ENCODE data around the gene NCAM1.

NCAM1 gene

DNA sequence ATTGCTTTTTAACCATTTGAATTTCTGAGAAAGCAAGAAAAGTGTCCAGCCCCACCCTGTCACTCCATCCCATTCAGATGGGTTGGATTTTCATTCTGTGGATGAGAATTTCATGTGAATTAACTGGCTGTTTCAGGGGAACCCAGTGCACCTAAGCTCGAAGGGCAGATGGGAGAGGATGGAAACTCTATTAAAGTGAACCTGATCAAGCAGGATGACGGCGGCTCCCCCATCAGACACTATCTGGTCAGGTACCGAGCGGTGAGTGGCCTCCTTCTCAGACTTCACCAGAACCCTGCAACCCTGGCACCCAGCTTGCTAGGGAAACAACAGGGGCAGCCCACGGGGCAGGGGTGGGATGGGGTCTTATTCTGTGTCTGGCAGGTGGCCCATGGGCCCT, 294.5 kb downstream of the NCAM1 start:
- Histone ChIP-seq H3K9ac (ENCODE audit: low read depth, low read length) (no peak overlapping the region), H3K4me2 (ENCODE audit: insufficient read depth, low read length) (no peak overlapping the region), H3K4me3 (ENCODE audit: low read depth in 1 of 2, low read length in 2 of 2) (no peak overlapping the region), H3K79me2 (ENCODE audit: insufficient read depth, low read length) (no peaks in the 10 kb centered on the region), H2AFZ (ENCODE audit: low read depth, low read length) (no peak overlapping the region), H3K27me3 (ENCODE audit: insufficient read depth, low read length, poor library complexity) (no peaks in the 10 kb centered on the region), H3K27ac (ENCODE audit: low read length) (no peak overlapping the region), H3K9me3 (ENCODE audit: insufficient read depth, low read length, severe bottlenecking) (no peaks in the 10 kb centered on the region), H3K4me1 (ENCODE audit: insufficient read depth, low read length) (no peaks in the 10 kb centered on the region), H4K20me1 (ENCODE audit: insufficient read depth, low read length) (no peaks in the 10 kb centered on the region), H3K36me3 (ENCODE audit: insufficient read depth, low read length) (no peaks in the 10 kb centered on the region)
- ATAC-seq (ENCODE audit: insufficient read depth, low read depth): no peak
- DNase-seq: no peak
- TF ChIP-seq, protein P1, sequence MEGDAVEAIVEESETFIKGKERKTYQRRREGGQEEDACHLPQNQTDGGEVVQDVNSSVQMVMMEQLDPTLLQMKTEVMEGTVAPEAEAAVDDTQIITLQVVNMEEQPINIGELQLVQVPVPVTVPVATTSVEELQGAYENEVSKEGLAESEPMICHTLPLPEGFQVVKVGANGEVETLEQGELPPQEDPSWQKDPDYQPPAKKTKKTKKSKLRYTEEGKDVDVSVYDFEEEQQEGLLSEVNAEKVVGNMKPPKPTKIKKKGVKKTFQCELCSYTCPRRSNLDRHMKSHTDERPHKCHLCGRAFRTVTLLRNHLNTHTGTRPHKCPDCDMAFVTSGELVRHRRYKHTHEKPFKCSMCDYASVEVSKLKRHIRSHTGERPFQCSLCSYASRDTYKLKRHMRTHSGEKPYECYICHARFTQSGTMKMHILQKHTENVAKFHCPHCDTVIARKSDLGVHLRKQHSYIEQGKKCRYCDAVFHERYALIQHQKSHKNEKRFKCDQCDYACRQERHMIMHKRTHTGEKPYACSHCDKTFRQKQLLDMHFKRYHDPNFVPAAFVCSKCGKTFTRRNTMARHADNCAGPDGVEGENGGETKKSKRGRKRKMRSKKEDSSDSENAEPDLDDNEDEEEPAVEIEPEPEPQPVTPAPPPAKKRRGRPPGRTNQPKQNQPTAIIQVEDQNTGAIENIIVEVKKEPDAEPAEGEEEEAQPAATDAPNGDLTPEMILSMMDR (IDR thresholded peaks at IDR 0.05; ENCODE audit: borderline replicate concordance, extremely low read depth, low read length, poor library complexity, severe bottlenecking): no peak
- no peak for TF ChIP-seq EZH2 (IDR thresholded peaks at IDR 0.05; ENCODE audit: borderline replicate concordance, low read depth, low read length, severe bottlenecking)

DNA sequence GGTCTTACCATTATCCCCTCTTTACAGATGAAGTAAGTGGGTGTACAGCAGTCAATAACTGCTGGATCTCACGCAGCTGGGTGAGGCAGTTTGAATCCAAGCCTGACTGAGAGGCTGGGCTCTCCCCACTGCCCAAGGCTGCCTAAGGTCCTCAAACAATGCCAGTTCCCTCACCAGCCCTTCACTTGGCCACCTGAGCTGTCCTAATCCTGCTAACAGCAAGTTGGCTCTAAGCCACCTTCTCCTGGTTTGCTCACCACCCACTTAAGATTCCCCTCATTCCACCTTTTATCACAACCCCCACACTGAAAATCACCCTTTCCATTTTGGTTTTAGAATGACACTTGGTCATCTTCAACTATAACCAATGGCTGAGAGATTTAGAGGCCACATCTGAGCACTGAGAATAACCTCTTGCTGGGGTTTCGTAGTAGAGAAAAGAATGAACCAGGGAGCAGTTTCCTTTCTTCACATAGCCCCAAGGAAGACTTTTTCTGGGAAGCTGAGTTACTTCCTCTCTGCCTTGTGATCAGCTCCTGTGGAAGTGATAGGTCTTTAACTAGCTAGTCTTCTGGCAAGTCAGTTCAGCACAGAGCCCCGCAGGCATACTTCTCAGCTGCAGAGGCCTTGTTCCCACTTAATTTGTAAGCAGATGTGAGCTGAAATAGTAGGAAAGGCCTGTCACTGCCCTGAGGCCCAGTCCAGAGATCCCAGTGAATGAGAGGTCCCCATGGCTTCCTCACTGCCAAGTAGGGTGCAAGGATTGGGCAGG, 295.4 kb downstream of the NCAM1 start:
- H3K4me3 ChIP-seq (ENCODE audit: low read depth in 1 of 2, low read length in 2 of 2): no peak overlapping the region
- TF ChIP-seq EZH2 (IDR thresholded peaks at IDR 0.05; ENCODE audit: borderline replicate concordance, low read depth, low read length, severe bottlenecking): no peak
- TF ChIP-seq, protein P1 (IDR thresholded peaks at IDR 0.05; ENCODE audit: borderline replicate concordance, extremely low read depth, low read length, poor library complexity, severe bottlenecking): no peak

DNA sequence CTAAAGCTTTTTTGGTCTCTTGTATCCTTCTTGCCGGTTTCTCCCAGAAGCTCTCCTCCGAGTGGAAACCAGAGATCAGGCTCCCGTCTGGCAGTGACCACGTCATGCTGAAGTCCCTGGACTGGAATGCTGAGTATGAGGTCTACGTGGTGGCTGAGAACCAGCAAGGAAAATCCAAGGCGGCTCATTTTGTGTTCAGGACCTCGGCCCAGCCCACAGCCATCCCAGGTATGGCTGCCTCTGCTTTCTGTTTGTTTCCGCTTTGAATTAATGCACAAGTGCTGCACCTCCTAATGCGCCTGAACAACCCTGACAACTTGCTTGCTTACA, 298.8 kb downstream of the NCAM1 start:
- no peak overlapping the region for H3K9ac ChIP-seq (ENCODE audit: low read depth, low read length)
- ATAC-seq (ENCODE audit: insufficient read depth, low read depth) (no peak), DNase-seq (no peak)
- H3K4me2 ChIP-seq (ENCODE audit: insufficient read depth, low read length): no peak overlapping the region
- no peak overlapping the region for H2AFZ ChIP-seq (ENCODE audit: low read depth, low read length)
- no peaks in the 10 kb centered on the region for H4K20me1 ChIP-seq (ENCODE audit: insufficient read depth, low read length)
- no peak overlapping the region for H3K27ac ChIP-seq (ENCODE audit: low read length)
- no peaks in the 10 kb centered on the region for H3K9me3 ChIP-seq (ENCODE audit: insufficient read depth, low read length, severe bottlenecking)
- no peak for TF ChIP-seq EZH2 (IDR thresholded peaks at IDR 0.05; ENCODE audit: borderline replicate concordance, low read depth, low read length, severe bottlenecking)
- TF ChIP-seq, protein P1 (IDR thresholded peaks at IDR 0.05; ENCODE audit: borderline replicate concordance, extremely low read depth, low read length, poor library complexity, severe bottlenecking): no peak
- H3K4me3 ChIP-seq (ENCODE audit: low read depth in 1 of 2, low read length in 2 of 2): no peak overlapping the region
- H3K4me1 ChIP-seq (ENCODE audit: insufficient read depth, low read length): no peaks in the 10 kb centered on the region
- H3K27me3 ChIP-seq (ENCODE audit: insufficient read depth, low read length, poor library complexity): no peaks in the 10 kb centered on the region
- H3K36me3 ChIP-seq (ENCODE audit: insufficient read depth, low read length): no peaks in the 10 kb centered on the region
- no peaks in the 10 kb centered on the region for H3K79me2 ChIP-seq (ENCODE audit: insufficient read depth, low read length)

More for the DNA sequence above, 295.4 kb downstream of the NCAM1 start:
- H4K20me1 ChIP-seq (ENCODE audit: insufficient read depth, low read length): no peaks in the 10 kb centered on the region
- no peak overlapping the region for H3K27ac ChIP-seq (ENCODE audit: low read length)
- no peaks in the 10 kb centered on the region for H3K79me2 ChIP-seq (ENCODE audit: insufficient read depth, low read length)
- no peak overlapping the region for H3K4me2 ChIP-seq (ENCODE audit: insufficient read depth, low read length)
- no peaks in the 10 kb centered on the region for H3K36me3 ChIP-seq (ENCODE audit: insufficient read depth, low read length)
- H3K4me1 ChIP-seq (ENCODE audit: insufficient read depth, low read length): no peaks in the 10 kb centered on the region
- no peak overlapping the region for H3K9ac ChIP-seq (ENCODE audit: low read depth, low read length)
- ATAC-seq (ENCODE audit: insufficient read depth, low read depth) (no peak), DNase-seq (no peak)
- no peak overlapping the region for H2AFZ ChIP-seq (ENCODE audit: low read depth, low read length)
- H3K27me3 ChIP-seq (ENCODE audit: insufficient read depth, low read length, poor library complexity): no peaks in the 10 kb centered on the region
- no peaks in the 10 kb centered on the region for H3K9me3 ChIP-seq (ENCODE audit: insufficient read depth, low read length, severe bottlenecking)
